Activated T-cell treated with anti-CD3 and anti-CD28 coated beads for 48 hours (primary cell): Measurements from ENCODE around the gene DENND2A.
A peak's percentile ranks its signal among the peaks of the same experiment; 100 is the strongest.
"Not testable (repeated sequence)": the region's sequence is repeated elsewhere in the genome, so short reads cannot be mapped to it uniquely, and the experiment has no call there.

Experiments
- DNase-seq: peaks from one replicate; pipeline ENCODE4 v3.0.0-alpha.2; 2020; ENCODE audit warnings: low read depth

The DENND2A gene

GRCh38 chr7:140673063-140673773 is 32.6 kb upstream of the DENND2A start:
- DNase-seq: peak; percentile 50

DNA sequence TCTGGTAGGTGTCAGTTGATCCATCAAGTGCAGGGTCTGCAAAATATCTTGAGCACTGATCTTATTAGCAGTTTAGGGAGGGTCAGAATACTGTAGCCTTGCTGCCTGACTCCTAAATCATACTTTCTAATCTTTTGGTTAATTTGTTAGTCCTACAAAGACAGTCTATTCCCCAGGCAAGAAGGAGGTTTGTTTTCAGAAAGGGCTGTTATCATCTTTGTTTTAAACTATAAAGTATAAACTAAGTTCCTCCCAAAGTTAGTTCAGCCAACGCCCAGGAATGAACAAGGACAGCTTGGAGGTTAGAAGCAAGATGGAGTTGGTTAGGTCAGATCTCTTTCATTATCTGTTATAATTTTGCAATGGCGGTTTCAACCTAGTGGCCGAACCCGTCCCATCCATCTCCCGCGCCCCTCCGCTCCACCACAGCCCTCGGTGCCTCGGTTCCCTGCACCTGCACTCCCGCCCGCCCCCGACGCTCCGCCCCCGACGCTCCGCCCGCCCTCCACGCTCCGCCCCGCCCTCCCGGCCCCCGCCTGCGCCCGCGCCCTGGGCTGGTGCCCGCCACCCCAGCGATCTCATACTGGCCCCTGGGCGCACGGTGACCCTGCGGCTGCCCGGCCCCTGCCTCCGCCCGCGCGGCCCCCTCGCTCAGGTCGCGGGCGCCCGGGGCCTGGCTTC is 31.9 kb upstream of the DENND2A start, which contains the start of gene ADCK2:
ADCK2 (plus strand) TSS at position 564 of the 681 bp plus-strand sequence. CDS start 386 bp downstream, outside the sequence.
- peak; percentile 57 for DNase-seq

GRCh38 chr7:140671966-140672365 is 31.4 kb upstream of the DENND2A start:
- DNase-seq: no peak

- DNase-seq: no peak
These were observed 29.8 kb upstream of the DENND2A start for GRCh38 chr7:140670343-140670935.

- not testable (repeated sequence) for DNase-seq
These were observed 29.2 kb upstream of the DENND2A start for GRCh38 chr7:140669862-140670261.

DNA sequence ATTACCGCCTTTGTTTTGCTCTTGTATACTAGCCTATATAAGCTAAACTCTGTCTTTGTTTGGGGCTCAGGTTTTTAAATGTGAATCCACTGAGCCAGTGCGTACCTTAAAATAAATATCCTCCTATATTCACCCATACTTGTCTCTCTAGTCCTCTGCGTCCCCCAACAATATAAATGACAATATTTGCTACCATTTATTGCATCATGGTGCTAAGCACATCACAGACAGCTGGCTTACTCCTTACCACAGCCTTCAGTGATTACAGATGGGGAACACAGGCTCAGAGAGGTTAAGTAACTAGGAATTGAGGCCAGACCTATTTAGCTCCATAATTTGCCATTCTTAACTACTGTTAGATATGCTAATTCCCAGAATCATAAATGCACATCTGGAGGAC is 28.7 kb upstream of the DENND2A start:
- DNase-seq: no peak

DNA sequence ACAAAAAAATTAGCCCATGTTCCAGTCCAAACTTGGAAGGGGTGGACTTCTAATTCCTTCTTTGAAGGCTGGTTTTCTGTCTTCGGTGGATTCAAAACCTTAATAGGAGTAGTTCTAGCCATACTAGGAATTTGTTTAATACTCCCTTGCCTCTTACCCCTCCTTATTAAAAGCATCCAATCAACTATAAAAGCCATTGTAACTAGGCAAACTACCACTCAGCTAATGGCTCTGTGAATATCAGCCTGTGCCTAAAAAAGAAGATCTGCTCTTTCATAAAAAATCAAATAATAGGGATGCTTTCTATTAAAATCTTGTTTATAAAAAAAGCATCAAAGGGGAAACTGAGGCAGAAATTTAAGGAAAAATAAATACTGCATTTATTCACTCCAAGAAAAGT is 28.0 kb upstream of the DENND2A start:
- DNase-seq: no peak

GRCh38 chr7:140667476-140667875 is 26.9 kb upstream of the DENND2A start:
- DNase-seq: no peak

GRCh38 chr7:140662938-140663337 is 22.3 kb upstream of the DENND2A start:
- DNase-seq: not testable (repeated sequence)

DNA sequence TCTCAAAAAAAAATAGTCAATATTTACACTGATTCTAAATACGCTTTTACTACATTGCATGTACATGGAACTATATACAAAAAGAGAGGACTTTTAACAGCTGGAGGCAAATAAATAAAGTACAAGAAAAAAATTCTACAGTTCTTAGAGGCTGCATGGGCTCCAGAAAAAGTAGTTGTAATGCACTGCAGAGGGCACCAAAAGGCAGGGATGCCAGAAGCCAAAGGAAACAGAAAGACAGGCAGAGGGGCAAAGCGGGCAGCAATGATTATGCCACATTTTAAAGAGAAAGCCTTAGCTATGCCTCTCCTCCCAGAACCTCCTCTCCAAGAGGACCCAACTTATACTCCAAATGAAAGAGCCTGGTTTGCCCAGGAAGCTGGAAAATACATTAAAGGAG is 20.5 kb upstream of the DENND2A start:
- DNase-seq: no peak

DNA sequence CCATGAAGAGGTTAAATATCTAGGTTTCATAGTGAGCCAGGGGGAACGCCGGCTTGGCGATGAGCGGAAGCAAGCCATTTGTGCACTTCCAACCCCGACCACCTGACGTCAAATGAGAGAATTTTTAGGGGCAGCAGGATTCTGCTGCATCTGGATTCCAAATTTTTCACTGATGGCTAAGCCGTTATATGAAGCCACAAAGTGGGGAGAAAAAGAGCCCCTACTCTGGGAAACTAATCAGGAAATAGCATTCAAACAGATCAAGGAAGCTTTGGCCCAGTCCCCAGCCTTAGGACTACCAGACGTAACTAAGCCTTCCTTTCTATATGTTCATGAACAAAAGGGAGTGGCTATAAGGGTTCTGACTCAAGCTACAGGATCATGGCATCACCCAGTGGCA is 19.2 kb upstream of the DENND2A start:
- no peak for DNase-seq

DNA sequence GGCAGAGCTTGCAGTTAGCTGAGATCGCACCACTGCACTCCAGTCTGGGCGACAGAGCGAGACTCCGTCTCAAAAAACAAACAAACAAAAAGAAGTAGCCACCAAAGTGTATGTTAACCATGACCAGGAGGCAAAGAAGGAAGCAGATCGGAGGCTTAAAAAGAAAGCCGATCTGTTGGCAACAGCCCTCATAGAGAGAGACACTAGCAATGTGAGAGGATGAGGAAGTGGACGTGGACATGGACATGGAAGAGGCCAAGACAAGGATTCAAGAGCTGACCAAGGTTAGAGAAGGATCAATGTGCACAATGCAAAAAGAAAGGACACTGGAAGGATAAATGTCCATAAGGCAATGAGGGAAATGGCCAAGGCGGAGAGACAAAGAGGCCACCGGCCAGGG is 17.3 kb upstream of the DENND2A start:
- DNase-seq: no peak

GRCh38 chr7:140656548-140657515 is 16.2 kb upstream of the DENND2A start:
- DNase-seq: peak; percentile 20

DNA sequence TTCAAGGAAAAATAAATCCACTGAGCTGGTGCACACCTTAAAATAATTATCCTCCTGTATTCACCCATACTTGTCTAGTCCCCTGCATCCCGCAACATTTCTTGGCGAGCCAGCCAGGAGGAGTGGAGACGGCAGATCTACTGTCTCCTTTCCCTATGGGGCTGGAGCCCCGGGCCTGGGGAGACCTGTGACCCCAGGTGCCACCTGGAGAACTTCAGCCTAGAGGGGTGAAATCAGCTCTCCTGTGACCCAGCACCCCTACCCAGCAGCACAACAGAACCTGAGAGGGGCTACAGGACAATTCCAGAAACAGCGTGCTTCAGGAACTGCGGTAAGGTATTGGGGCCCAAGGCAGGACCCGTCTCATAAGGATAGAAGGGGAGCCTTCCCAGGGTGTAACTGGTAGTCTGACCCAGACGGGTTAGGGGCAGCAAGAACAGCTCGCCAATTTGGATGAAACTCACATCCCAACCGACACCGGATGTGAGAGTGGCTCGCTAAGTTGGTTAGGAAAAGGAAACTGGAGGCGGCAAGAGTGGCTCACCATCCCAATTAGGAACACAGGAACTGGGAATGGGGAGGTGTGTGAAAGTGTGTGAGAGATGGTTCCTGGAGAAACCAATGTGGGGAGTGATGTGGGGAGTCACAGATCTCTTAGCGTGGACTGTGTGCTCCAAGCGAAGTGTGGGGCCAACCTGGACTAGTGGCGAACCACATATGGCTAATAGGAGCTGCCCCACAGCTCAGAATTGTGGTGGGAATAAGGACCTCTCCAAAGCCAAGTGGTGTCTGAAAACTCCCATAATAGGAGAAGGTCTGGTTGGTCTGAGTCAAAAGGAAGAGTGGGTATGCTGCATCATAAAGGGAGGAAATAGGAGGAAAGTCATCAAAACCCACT is 15.1 kb upstream of the DENND2A start:
- DNase-seq: no peak

DNA sequence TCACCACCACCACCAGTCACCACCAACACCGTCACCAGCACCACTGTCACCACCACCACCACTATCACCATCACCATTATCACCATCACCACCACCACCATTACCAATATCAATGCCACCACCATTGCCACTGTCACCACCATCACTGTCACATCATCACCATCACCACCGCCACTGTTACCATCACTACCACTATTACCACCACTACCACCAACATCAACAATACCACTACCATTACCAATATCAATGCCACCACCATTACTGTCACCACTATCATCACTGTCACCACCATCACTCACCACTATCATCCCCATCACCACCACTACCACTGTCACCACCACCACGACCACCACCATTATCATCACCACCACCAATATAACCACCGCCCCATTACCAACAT is 14.0 kb upstream of the DENND2A start:
- DNase-seq: no peak

DNA sequence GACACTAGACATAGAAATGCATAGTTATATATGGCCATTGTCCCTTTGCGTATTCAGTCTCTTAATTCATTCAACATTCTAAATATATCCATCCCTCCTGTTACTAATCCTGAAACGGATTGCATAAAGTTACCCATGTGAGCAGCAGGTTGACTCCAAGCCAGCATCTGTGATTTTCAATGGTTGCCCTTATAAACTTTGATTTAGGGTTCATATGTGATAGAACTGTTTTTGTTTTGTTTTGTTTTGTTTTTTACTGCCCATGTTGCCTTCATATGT is 13.4 kb upstream of the DENND2A start:
- no peak for DNase-seq

DNA sequence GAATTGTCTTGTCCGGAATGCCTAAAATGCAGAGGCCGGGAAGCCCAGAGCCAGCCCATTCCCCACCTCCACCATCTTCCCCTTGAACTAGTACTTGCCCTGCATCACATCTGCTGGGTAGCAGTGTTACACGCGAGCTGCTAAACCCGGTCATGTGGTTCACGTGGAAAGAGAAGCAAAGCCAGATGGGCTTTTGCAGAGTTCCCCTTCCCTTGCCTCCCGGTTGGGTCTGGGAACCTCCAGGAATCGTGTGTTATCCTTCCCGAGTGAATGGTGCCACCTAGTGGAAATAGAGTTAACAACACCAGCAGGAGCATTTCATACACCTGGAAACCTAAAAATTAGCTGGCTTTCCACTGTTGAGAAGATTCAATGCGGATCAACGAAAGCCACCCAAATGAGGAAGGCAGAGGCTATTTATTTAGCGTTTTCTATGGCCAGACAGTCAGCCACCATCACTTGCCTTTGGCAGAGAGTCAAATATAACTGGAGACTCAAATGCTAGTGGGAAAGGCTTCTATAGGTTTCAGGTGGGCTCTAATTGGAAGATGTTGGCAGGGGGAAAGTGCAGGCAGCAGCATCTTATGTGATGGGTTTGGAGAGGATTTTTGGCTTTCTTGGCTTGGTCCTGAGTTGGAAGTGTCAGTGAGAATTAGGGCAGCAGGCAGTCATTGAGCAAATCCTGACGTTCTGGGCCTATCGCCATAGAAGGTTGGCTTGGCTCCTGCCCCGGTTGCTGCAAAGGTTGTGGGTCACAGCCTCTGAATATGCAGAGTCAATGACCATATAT is 12.9 kb upstream of the DENND2A start:
- DNase-seq: no peak

DNA sequence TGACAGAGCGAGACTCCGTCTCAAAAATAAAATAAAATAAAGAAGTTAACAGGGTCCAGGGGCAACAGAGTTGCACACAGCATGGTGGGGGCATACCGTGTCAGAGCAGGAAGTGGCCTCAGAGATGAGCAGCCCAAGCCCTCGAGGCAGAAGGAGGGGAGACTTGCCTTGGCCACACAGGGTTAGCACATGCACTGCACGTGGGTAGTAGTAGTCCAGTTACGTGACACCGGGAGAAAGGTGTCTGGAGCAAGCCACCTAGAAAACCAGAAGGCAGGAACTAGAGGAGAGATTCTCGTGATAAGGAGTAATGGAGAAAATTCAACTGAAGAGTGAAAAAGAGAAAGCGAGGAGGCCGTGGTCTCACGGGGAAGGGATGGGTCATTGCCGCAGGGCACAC is 9.8 kb upstream of the DENND2A start:
- DNase-seq: no peak

GRCh38 chr7:140649556-140650205 is 9.1 kb upstream of the DENND2A start:
- no peak for DNase-seq
